ENCODE measurements around the gene HSPA1A.
"Not testable (repeated sequence)": the region's sequence is repeated elsewhere in the genome, so short reads cannot be mapped to it uniquely, and the experiment has no call there.

DNA sequence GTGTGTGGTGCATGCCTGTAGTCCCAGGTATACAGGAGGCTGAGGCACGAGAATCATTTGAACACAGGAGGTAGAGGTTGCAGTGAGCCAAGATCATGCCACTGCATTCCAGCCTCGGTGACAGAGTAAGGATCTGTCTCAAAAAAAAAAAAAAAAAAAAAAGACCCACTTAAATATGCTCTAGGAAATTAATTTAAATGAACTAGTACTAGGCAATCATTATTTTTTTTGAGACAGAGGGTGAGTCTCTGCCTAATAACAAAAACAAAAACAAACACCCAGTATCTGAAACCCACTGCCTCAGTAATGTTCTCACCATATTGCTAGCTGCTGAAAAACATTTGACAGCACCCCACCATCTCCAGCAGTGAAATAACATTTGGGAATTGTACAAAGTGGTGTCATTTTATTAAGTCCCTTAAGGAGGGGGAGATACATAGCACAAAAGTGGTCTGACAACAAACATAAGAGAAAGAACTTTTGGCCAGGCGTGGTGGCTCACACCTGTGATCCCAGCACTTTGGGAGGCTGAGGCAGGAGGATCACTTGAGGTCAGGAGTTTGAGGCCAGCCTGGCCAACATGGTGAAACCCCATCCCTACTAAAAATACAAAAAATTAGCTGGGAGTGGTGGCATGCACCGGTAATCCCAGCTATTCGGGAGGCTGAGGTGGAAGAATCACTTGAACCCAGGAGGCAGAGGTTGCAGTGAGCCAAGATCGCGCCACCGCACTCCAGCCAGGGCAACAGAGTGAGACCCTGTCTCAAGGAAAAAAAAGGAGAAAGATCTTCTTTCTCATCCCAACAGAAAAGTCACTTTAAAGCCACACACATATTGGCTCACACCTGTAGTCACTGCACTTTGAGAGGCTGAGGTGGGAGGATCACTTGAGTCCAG lies 14.1 kb upstream of the HSPA1A start:
- TF ChIP-seq, protein P1, sequence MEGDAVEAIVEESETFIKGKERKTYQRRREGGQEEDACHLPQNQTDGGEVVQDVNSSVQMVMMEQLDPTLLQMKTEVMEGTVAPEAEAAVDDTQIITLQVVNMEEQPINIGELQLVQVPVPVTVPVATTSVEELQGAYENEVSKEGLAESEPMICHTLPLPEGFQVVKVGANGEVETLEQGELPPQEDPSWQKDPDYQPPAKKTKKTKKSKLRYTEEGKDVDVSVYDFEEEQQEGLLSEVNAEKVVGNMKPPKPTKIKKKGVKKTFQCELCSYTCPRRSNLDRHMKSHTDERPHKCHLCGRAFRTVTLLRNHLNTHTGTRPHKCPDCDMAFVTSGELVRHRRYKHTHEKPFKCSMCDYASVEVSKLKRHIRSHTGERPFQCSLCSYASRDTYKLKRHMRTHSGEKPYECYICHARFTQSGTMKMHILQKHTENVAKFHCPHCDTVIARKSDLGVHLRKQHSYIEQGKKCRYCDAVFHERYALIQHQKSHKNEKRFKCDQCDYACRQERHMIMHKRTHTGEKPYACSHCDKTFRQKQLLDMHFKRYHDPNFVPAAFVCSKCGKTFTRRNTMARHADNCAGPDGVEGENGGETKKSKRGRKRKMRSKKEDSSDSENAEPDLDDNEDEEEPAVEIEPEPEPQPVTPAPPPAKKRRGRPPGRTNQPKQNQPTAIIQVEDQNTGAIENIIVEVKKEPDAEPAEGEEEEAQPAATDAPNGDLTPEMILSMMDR (IDR thresholded peaks at IDR 0.05; ENCODE audit: low read depth, low read length, missing input control), result not testable (repeated sequence)
- TF ChIP-seq, protein P2, sequence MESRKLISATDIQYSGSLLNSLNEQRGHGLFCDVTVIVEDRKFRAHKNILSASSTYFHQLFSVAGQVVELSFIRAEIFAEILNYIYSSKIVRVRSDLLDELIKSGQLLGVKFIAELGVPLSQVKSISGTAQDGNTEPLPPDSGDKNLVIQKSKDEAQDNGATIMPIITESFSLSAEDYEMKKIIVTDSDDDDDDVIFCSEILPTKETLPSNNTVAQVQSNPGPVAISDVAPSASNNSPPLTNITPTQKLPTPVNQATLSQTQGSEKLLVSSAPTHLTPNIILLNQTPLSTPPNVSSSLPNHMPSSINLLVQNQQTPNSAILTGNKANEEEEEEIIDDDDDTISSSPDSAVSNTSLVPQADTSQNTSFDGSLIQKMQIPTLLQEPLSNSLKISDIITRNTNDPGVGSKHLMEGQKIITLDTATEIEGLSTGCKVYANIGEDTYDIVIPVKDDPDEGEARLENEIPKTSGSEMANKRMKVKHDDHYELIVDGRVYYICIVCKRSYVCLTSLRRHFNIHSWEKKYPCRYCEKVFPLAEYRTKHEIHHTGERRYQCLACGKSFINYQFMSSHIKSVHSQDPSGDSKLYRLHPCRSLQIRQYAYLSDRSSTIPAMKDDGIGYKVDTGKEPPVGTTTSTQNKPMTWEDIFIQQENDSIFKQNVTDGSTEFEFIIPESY (IDR thresholded peaks at IDR 0.05), result not testable (repeated sequence)
- TF ChIP-seq RAD21 (IDR thresholded peaks at IDR 0.05); JUND (IDR thresholded peaks at IDR 0.05); YY1 (IDR thresholded peaks at IDR 0.05); GABPA (IDR thresholded peaks at IDR 0.05 in 1 of 2, conservative IDR thresholded peaks at IDR 0.05 in 1 of 2): not testable (repeated sequence)
- TF ChIP-seq, protein P3, sequence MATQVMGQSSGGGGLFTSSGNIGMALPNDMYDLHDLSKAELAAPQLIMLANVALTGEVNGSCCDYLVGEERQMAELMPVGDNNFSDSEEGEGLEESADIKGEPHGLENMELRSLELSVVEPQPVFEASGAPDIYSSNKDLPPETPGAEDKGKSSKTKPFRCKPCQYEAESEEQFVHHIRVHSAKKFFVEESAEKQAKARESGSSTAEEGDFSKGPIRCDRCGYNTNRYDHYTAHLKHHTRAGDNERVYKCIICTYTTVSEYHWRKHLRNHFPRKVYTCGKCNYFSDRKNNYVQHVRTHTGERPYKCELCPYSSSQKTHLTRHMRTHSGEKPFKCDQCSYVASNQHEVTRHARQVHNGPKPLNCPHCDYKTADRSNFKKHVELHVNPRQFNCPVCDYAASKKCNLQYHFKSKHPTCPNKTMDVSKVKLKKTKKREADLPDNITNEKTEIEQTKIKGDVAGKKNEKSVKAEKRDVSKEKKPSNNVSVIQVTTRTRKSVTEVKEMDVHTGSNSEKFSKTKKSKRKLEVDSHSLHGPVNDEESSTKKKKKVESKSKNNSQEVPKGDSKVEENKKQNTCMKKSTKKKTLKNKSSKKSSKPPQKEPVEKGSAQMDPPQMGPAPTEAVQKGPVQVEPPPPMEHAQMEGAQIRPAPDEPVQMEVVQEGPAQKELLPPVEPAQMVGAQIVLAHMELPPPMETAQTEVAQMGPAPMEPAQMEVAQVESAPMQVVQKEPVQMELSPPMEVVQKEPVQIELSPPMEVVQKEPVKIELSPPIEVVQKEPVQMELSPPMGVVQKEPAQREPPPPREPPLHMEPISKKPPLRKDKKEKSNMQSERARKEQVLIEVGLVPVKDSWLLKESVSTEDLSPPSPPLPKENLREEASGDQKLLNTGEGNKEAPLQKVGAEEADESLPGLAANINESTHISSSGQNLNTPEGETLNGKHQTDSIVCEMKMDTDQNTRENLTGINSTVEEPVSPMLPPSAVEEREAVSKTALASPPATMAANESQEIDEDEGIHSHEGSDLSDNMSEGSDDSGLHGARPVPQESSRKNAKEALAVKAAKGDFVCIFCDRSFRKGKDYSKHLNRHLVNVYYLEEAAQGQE (IDR thresholded peaks at IDR 0.05), result not testable (repeated sequence)
- TF ChIP-seq, protein P4, sequence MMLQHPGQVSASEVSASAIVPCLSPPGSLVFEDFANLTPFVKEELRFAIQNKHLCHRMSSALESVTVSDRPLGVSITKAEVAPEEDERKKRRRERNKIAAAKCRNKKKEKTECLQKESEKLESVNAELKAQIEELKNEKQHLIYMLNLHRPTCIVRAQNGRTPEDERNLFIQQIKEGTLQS (IDR thresholded peaks at IDR 0.05), result not testable (repeated sequence)
